UCSD-AML1 (cell line): ENCODE results near the gene GNGT2.
A peak's percentile ranks its signal among the peaks of the same experiment; 100 is the strongest.

Source experiments
- DNase-seq: peaks from one replicate; lab custom pipeline; 2025; ENCODE audit not compliant: unreplicated experiment; lab: John Stamatoyannopoulos, UW

The GNGT2 gene

GRCh38 chr17:49229805-49230600 lies 19.6 kb upstream of the GNGT2 start:
- no peak for DNase-seq

- DNase-seq: no peak
Measured at GRCh38 chr17:49229076-49229804, 18.9 kb upstream of the GNGT2 start.

- DNase-seq: peak; percentile 62
Measured at GRCh38 chr17:49227436-49228261, 17.3 kb upstream of the GNGT2 start.

GRCh38 chr17:49226771-49227435 lies 16.5 kb upstream of the GNGT2 start:
- DNase-seq: no peak

- no peak for DNase-seq
Measured at GRCh38 chr17:49225554-49226236, 15.3 kb upstream of the GNGT2 start.

GRCh38 chr17:49224997-49225337 lies 14.6 kb upstream of the GNGT2 start:
- no peak for DNase-seq

GRCh38 chr17:49224198-49224996 lies 14.0 kb upstream of the GNGT2 start:
- DNase-seq: no peak

GRCh38 chr17:49223517-49224197 lies 13.3 kb upstream of the GNGT2 start:
- peak; percentile 27 for DNase-seq

GRCh38 chr17:49223168-49223516 lies 12.8 kb upstream of the GNGT2 start:
- DNase-seq: no peak

GRCh38 chr17:49219987-49220386 lies 9.6 kb upstream of the GNGT2 start:
- DNase-seq: no peak

GRCh38 chr17:49218941-49219913 lies 8.9 kb upstream of the GNGT2 start:
- DNase-seq: peak; percentile 76

GRCh38 chr17:49217651-49218413 lies 7.5 kb upstream of the GNGT2 start:
- DNase-seq: peak; percentile 79

- peak; percentile 64 for DNase-seq
Measured at GRCh38 chr17:49216953-49217650, 6.7 kb upstream of the GNGT2 start.

- DNase-seq: no peak
Measured at GRCh38 chr17:49216482-49216881, 6.1 kb upstream of the GNGT2 start.

GRCh38 chr17:49214676-49215360 lies 4.4 kb upstream of the GNGT2 start:
- DNase-seq: no peak

GRCh38 chr17:49213847-49214246 lies 3.5 kb upstream of the GNGT2 start:
- no peak for DNase-seq
